Kidney capillary endothelial cell (primary cell): ENCODE measurements around the gene KCNMA1.

Experiments
- DNase-seq: peaks from one replicate; pipeline ENCODE4 v3.0.0-alpha.2; 2018; ENCODE audit warnings: low spot score

The KCNMA1 gene

DNA sequence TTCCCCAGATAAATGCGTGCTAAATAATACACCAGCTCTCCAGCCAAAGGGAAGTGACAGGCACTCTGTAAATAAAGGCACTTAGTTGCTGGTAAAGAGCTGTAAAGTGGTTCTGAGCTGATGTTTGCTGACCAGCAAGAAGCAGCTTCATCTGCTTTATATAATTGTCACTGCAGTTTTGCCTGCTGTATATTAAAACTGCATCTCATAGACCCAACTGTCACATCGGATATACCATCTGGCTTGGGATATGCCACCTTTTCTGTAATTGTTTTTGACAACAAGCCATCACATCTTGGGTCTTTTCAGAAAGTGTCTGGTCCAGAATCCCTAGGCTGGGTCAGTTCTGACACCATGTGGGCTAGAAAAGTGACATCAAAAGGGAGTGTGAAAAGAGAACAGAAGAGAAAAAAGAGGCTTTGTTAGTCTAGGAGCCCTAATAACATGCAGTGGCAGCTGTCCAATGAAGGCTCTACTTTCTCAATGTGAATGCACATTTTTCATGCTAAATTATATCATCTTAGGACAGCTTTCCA, 697.6 kb downstream of the KCNMA1 start:
- no peak for DNase-seq

DNA sequence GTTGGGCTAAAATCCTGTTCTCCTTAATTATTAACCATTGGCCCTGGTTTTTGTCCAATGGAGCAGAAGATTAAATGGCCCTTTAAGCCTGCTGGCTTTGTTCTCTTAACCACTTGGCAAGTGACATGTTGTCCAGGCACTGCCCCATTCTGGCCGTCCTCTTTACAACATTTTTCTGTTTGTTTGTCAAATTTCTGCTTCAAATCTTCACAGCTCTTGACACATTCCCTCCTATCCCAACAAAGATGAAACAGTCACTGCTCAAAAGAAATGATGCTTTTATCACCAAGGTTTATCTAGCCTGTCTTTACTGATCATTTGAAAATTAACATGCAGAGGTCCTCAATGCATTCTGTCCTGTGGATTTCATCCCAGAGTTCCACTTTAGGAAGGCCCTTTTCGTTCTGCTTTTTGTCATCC, 700.4 kb downstream of the KCNMA1 start:
- DNase-seq, result no peak

DNA sequence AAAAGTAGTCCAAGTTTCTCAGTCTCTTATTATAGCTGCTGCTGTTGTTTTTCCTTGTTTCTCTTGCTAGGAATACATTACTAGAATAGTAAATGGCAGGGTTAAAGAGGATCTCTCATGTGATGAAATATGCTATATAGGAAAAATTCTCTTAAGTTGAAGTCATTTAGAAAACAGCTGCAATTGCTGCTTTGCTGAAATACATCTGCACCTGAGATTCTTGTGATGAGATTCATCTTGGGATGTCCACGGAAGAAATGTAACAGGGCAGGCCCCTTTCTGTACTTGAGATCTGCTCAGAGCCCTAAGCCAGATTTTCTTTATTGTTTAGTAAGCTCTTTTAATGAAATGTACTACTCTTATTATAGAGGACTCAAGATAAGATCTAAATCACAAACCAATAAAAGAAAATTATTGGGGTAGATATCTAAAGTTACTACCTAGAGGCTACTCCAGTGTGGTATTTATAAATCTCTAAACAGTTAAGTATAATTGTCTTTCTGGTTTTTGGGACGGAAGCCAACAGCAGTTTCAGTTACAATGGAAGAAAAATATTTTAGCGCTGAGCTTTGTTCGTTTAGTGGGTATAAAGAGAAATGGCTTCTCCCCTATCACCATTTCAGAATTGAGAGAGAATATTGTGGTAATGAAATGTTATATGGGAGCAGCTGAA, 701.5 kb downstream of the KCNMA1 start:
- no peak for DNase-seq

DNA sequence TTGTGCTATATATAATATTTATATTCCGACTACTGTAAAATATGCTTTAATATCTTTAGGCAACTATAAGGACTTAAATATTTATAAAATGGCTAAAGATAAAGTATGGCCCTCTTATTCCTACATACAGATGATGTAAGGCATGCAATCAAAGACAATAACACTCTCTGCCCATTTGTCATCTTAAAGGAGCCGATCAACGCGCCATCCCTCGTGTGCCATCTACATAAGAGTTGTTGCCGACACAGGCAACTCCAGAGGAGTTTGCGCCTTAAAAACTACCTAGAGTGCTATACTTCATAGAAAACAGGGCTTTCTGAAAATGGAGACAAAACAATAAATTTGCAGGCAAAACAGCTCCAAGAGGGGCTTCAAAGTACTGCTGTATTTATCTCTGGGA, 709.0 kb downstream of the KCNMA1 start:
- no peak for DNase-seq

DNA sequence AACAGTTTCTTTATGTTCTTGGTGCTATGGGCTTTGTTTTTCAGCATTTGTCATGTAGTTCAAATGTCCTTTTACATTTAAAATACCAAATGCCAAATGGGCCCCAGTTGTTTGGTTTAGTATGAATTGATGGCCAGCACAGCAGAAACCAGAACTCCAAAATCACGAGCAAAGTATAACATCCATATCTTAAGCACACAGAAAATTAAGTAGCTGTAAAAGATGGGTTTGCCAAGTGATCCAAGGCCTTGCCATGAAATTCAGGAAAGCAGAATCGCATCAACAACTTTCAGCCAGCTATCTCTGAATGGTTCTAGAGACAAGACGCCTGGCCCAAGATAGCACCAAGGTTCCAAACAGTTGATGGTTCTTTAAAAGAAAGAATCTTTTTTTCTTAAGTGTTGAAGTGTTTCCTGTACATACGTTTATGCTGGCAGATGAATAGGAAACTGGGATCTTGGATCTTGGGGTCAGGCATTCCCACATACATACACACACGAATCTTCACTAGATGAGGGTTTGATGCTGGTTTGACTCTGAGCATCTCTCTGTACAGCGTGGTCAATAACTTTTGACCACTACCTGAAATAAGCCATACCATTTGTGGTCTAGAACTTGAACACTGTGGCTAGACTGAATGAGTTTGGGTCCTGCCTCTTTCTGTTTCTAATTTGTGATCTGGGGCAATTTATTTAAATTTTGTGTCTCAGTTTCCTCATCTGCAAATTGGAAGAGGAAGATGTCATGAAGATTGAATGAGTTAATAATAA, 711.8 kb downstream of the KCNMA1 start:
- DNase-seq, result no peak

DNA sequence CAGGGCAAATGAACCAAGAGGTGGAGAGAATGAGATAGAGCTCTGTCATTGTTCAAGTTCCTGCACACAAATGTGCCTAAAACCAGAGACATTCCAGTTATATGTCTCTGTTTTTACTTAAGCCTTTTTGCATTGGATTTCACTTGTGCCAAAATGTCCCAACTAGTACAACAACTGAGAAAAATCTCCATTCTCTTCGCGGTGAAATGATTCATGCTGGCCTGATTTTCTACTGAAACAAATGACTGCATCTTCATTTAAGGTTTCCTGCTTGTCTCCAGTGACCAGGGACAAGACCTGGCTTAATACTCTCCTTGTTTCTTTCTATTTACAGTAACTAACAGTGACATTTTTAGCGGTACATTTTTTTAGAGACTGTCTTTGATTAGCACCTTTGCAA, 714.9 kb downstream of the KCNMA1 start:
- DNase-seq, result no peak

DNA sequence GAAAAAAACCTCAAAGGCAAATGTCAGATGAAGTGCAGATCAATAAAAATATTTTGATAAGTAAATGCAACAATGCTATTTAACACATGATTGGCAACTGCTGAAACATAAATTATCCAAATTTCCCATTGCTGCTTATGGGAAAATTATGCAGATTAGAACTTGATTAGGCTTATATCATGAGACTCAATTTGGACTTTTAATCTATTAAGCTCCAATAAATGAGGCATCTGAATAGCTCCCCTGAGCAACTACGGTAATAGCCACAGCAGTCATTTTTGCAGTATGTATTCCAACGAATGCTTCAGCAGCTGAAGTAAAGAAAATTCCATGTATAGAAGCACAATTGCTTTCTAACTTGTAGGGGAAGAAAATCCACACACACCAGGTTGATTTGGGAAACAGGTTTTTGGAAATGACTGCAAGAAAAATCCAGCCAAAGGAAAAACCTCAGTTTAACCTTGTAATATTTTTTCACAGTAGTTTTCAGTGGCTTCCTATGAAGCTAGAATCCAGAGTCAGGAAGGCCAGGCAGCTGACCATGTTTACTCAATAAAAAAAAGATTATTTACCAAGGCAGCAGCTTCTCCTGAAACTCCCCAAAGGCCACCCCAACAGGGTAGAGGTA, 716.1 kb downstream of the KCNMA1 start:
- DNase-seq, result no peak

DNA sequence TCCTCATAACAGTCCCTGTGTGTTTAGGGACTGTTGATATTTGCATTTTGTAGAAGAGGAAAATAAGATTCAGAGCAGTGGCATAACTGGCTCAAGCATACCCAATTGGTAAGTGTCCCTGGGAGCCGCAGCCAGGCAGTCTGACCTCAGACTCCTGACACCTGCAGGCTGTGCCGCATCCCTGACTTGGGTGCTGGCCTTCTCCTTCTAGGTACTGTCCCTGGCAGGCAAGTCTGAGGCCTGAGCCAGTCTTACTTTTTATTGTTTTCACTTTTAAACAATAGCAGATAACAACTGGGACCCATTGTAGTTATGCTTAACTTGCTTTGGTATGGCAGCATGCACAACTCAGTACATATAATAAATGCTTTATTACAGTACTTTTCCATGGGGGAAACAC, 717.0 kb downstream of the KCNMA1 start:
- no peak for DNase-seq

DNA sequence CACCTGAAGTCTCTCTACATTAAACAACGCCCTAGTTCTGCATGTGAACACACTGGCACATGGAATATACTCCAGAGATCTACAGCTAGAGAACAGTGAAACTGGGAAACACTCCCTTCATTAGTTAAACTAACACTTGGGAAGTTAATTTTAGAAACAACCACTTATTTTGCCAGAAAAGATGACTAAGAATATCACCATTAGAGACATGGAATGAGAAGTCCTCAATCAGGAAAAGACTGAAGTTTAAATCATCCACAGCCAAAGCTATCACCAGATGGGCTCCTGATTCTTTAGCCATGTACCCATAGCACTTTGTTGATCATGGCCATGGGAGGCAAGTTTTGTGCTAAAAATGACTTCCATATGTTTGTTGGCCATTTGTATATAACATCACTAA, 719.5 kb downstream of the KCNMA1 start:
- DNase-seq, result no peak

DNA sequence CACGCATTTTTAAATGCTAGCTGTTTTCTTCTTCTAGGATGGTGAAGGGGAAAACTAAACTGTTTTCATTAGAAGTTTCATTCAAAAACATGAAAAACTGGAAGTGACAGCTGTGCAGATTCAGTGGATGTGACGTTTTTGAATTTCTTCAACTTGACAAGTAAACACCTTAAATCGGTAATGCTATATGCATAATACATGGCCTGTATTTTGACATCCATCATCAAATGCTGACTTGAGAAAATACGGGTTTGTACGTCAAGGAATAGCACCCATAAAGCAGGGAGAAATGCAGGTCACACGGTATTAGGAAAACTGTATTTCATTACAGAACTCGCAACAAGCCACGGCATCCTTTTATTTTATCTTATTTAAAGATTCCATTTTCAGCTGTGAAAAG, 720.5 kb downstream of the KCNMA1 start:
- no peak for DNase-seq

DNA sequence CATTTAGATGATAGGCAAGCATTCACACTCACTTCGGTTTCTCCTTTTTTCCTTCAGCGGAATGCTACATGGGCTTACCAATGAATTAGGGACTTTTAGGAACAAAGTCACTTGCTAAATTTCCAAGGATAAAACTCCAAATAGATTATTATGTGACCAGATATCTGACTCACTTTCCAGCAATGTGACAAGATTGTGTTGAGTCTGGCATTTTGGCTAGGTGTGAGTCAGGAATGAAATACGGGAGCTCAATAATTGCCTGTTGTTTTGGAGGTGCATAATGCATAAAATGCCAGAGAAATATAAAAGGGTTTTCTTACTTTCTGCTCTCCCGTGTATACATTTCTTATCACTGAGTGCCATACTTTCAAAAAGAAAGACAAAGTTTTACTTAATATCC, 721.1 kb downstream of the KCNMA1 start:
- no peak for DNase-seq

DNA sequence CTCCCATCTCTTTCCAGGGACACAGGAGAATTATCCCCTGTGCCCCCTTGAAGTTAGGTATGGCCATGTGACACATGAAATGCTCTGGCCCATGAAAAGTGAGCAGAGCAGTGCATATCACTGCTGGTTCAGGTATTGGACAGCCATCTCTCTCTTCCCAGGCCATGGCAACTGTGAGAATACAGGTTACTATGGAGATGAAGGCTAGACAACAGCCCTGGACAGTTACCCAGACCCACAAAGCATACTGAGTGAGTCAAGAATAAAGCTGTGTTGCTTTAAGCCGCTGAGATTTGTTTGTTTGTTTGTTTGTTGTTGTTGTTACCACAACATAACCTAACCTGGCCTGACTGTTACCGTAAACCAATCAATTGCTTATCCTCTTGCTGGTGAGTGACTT, 722.3 kb downstream of the KCNMA1 start:
- DNase-seq, result no peak

DNA sequence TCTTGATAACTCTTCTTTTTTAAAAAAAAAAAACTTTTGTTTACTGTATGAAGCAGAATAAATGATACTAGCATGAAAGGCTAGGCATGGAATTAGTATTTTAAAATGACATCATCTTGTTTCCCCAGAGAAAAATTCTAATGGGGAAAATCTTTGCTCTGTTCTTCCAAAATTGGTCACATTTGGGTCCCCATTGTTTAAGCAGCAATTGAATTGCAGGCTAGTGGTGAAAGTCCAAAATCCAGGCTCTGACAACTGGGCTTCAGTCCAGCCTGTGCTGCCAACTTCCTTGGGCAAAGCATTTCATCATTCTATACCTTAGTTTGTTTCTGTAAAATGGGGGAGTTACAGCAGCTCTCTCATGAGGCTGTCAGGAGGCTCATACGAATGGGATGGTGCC, 726.4 kb downstream of the KCNMA1 start:
- no peak for DNase-seq

DNA sequence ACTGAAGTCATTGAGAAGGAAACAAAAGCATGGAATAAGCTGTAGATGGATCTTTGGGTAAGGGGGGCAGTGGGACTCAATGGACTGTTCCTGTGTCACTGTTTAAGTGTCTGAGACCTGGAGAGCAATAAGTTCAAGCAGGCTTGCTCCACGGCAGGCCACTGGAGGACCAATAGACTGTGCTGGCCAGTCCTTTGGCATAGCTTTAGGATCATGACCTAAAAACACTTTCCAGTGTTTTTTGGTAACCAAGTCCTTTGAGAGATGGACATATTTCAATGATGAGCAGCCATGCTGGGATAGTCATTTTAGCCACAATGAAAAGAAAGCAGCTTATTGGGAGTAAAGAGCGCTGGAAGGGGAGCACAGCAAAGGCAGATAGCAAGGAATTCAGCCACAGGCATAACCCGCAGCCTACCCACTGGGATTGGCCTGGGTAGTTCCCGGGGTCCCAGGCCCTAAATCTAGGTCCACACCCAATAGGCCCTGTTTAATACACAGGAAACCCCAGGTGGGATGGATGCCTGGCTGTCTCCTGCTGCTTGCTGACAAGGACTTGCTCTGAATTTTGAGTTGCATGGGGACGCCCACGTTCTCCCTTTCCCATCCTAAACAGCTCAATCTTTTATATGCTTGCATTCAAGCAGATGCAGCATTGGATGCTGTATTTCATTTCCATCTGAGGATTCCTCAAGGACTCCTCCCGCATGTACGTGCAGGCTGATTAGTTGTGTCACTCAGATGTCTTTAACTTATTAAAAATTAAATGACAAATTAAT, 727.2 kb downstream of the KCNMA1 start:
- DNase-seq, result no peak

DNA sequence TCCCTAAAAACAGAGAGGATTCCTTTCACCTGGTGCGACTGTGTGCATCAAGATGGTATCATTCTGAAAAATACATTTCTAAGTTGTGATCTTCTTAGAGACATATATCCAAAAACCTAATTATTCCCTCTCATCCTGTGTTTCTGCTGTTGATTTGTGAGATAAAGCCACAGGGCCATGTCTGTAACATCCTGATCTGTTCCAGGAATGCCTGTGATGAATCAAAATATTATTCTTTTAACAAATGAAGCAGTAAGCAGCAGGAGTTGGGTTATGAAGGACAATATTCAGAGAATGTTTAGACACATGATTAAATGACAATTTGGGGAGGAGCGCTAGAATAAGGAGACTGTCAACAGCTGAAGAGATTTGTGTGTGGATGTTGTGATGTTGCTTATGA, 731.4 kb downstream of the KCNMA1 start:
- DNase-seq, result no peak

DNA sequence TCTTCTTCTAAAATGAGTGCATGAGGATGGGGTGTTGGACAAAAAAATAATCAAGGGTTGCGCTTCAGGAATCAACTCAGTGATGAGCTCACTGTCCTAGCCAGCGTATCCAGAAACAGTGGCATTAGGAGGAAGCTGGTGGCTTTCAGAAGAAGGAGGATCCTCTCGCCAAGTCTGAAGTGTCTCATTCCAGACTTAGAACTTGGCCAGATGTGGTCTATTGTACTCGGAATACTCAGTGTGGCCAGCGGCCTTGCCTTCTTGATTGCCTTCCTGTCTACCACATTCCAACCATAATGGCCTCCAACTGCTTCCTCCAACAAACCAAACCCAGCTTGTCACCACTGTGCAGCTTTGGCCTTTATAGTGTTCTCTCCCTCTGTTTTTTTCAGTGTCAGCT, 732.4 kb downstream of the KCNMA1 start:
- no peak for DNase-seq

DNA sequence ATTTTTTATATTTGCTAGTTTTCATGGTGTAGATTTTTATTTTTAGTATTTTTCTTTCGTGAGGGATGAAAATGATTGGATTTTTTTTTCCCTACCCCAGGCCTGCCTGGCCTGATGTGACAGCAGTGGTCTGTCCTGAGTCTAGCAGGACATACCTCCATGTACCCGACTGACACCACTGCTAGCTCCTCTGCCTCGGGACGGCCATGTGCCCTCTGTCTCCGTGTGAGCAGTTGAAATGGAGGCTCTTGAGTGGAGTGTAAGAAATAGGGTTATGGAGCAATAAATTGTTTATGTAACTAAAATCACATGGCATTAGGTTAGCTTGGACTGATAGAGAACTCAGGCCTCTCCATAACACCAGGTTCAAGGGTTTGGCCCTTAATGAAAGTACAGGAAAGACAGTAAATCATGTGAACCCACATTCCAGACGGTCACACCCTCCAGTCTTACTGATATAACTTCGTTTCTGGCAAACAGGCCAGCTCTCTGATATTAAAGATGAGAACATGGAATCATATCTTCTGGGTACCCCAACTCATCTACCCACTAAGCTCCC, 734.1 kb downstream of the KCNMA1 start:
- no peak for DNase-seq

DNA sequence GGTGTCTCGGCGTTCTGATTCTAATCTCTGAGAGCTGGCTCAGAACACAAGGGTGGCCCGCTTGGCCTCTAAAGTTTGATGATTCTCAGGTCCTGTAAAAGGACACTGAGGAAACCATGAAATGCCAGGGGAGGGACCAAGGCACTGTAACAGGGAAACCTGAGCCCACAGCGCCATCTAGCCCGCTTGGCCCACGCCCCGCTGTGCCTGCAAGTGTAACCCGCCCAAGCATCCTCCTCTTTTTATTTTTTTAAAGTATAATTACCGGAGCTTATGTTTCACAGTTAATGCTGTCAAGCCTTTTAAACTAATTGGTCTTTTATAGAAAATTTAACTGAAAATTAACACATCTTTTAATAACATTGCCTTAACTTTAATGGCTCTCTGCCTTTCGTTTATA, 734.7 kb downstream of the KCNMA1 start:
- no peak for DNase-seq

DNA sequence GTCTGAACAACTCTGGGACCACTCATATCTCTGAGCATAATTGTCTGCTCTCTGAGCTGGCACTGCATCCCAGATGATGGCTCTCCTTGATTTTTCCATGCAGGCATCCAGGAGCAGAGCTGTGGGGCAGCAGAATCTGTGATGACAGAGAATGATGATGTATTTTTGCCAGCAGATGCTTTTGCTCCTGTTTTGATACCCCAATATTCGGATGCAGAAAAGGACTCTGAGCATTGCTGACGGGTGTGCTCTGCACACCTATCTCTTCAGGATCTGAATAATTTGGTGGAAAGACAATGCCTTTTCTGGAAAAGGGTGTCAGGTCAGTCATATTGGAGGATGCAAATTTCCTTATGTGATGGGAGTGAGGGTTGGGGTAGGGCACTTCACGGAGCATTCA, 735.9 kb downstream of the KCNMA1 start:
- no peak for DNase-seq

DNA sequence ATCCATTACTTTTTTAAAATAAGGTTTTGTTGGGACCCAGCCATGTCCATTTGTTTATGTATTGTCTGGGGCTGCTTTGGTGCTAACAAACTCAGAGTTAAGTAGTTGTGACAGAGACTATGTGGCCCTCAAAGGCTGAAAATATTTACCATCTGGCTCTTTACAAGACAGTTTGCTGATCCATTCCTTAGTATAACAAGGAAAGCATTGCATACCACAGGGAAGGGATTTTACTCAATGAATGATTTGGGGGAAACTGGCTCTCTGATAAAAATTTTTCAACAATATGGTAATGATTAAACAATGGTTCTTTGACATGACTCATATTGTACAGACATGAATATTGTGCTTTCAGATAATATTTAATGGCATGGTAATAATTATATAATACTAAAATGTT, 738.1 kb downstream of the KCNMA1 start:
- no peak for DNase-seq

DNA sequence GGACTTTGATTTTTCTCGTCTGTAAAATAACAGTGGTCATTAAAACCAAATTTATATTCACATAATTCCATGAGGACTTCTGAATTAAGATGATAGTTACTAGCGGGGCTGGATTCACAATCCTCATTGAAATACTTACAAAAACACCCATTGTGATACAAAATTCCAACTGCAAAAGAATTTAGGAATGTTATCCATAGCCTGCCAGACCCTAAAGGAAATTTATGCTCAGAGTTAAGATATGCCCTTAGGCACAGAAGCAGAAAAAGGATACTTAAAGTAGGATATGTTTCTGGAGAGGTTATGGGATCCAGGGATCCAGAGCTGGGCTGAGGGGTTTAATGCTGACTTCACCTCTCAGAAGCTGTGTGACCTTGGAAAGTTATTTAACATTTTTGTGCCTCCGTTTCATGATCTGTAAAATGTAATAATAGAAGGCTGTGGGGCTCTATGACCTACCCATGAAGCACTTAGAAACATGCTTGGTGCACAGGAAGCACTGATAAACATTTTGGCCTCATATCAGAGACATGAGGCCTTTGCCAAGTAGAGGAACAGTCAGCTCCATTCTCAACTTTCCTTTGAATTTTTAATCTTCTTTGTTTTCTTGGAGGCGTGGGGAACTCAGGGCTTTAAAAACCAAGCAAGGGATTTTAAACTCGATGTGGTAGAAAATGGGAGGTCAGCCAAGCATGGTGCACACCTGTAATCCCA, 744.7 kb downstream of the KCNMA1 start:
- DNase-seq, result no peak
